ENCODE measurements around the gene KRTAP2-4. TPM values are rescaled to one million over a fixed set of nuclear protein-coding genes. Genes with fewer than 3 reads are reported as not detected.
"Not testable (repeated sequence)": the region's sequence is repeated elsewhere in the genome, so short reads cannot be mapped to it uniquely, and the experiment has no call there.

The KRTAP2-4 gene
- total RNA-seq (2014; rRNA removed; shearing (Covaris generic)), result not detected in 2 replicates

GRCh38 chr17:41065829-41066624 is at the start of gene KRTAP2-4:
Gene KRTAP2-4 (minus strand): TSS chr17:41065879. CDS start chr17:41065845, 34 bp downstream.
- in situ Hi-C loops (cut with HindIII; ENCODE audit: low sequenced_read_pairs), result no loop called here
- DNase-seq (ENCODE audit: low spot score), result no peak

- in situ Hi-C loops (cut with HindIII; ENCODE audit: low sequenced_read_pairs), result no loop called here
- DNase-seq (ENCODE audit: low spot score), result no peak
Observed at GRCh38 chr17:41111151-41111885, 45.6 kb upstream of the KRTAP2-4 start.

- in situ Hi-C loops (cut with HindIII; ENCODE audit: low sequenced_read_pairs); DNase-seq (ENCODE audit: low spot score): not testable (repeated sequence)
Observed at GRCh38 chr17:41108728-41109386, 43.2 kb upstream of the KRTAP2-4 start.

- DNase-seq (ENCODE audit: low spot score), result no peak
- in situ Hi-C loops (cut with HindIII; ENCODE audit: low sequenced_read_pairs), result no loop called here
Observed at GRCh38 chr17:41107941-41108450, 42.3 kb upstream of the KRTAP2-4 start.

GRCh38 chr17:41105347-41105746 is 39.7 kb upstream of the KRTAP2-4 start, which contains the start of gene KRTAP4-9:
Gene KRTAP4-9 (plus strand): TSS chr17:41105389. CDS start chr17:41105389, 0 bp downstream.
- in situ Hi-C loops (cut with HindIII; ENCODE audit: low sequenced_read_pairs); DNase-seq (ENCODE audit: low spot score): not testable (repeated sequence)

GRCh38 chr17:41104386-41105038 is 38.8 kb upstream of the KRTAP2-4 start:
- in situ Hi-C loops (cut with HindIII; ENCODE audit: low sequenced_read_pairs), result not testable (repeated sequence)

GRCh38 chr17:41103896-41104295 is 38.2 kb upstream of the KRTAP2-4 start:
- DNase-seq (ENCODE audit: low spot score), result no peak
- in situ Hi-C loops (cut with HindIII; ENCODE audit: low sequenced_read_pairs), result no loop called here

More at GRCh38 chr17:41104386-41105038, 38.8 kb upstream of the KRTAP2-4 start:
- not testable (repeated sequence) for DNase-seq (ENCODE audit: low spot score)

GRCh38 chr17:41101586-41102259 is 36.0 kb upstream of the KRTAP2-4 start, which contains the start of gene KRTAP4-16:
Gene KRTAP4-16 (minus strand): TSS chr17:41102209. CDS start chr17:41102209, 0 bp downstream.
- no peak for DNase-seq (ENCODE audit: low spot score)
- in situ Hi-C loops (cut with HindIII; ENCODE audit: low sequenced_read_pairs), result no loop called here

GRCh38 chr17:41099682-41100480 is 34.2 kb upstream of the KRTAP2-4 start:
- DNase-seq (ENCODE audit: low spot score); in situ Hi-C loops (cut with HindIII; ENCODE audit: low sequenced_read_pairs): not testable (repeated sequence)

- in situ Hi-C loops (cut with HindIII; ENCODE audit: low sequenced_read_pairs), result no loop called here
- DNase-seq (ENCODE audit: low spot score), result no peak
Observed at GRCh38 chr17:41098481-41098880, 32.8 kb upstream of the KRTAP2-4 start.

- no peak for DNase-seq (ENCODE audit: low spot score)
- in situ Hi-C loops (cut with HindIII; ENCODE audit: low sequenced_read_pairs), result no loop called here
Observed at GRCh38 chr17:41098042-41098441, 32.4 kb upstream of the KRTAP2-4 start, which contains the start of gene KRTAP4-8. Gene KRTAP4-8 (minus strand): TSS chr17:41098142. CDS start chr17:41098084, 58 bp downstream.

GRCh38 chr17:41096055-41096454 is 30.4 kb upstream of the KRTAP2-4 start:
- no peak for DNase-seq (ENCODE audit: low spot score)
- in situ Hi-C loops (cut with HindIII; ENCODE audit: low sequenced_read_pairs), result no loop called here

GRCh38 chr17:41088760-41089352 is 23.2 kb upstream of the KRTAP2-4 start:
- in situ Hi-C loops (cut with HindIII; ENCODE audit: low sequenced_read_pairs); DNase-seq (ENCODE audit: low spot score): not testable (repeated sequence)

GRCh38 chr17:41084100-41084856 is 18.6 kb upstream of the KRTAP2-4 start, which contains the start of gene KRTAP4-7:
Gene KRTAP4-7 (plus strand): TSS chr17:41084150. CDS start chr17:41084207, 57 bp downstream.
- DNase-seq (ENCODE audit: low spot score); in situ Hi-C loops (cut with HindIII; ENCODE audit: low sequenced_read_pairs): not testable (repeated sequence)

GRCh38 chr17:41083427-41083826 is 17.7 kb upstream of the KRTAP2-4 start:
- not testable (repeated sequence) for DNase-seq (ENCODE audit: low spot score)

GRCh38 chr17:41082626-41083025 is 16.9 kb upstream of the KRTAP2-4 start:
- in situ Hi-C loops (cut with HindIII; ENCODE audit: low sequenced_read_pairs), result no loop called here
- no peak for DNase-seq (ENCODE audit: low spot score)

More at GRCh38 chr17:41083427-41083826, 17.7 kb upstream of the KRTAP2-4 start:
- in situ Hi-C loops (cut with HindIII; ENCODE audit: low sequenced_read_pairs), result not testable (repeated sequence)

Measured in G401 (cell line).